Effector memory CD4-positive, alpha-beta T cell (primary cell): Measurements from ENCODE around the gene THAP7.

Source experiments
- DNase-seq, 3 donors: peaks; one replicate each; pipeline ENCODE4 v3.0.0-alpha.2; 2020
- H3K27ac ChIP-seq: 2 replicates; pipeline ENCODE4 v1.7.0; 2013; ENCODE audit warnings: mild to moderate bottlenecking, low read length, moderate library complexity; ENCODE audit not compliant: insufficient read depth, poor library complexity, severe bottlenecking
- H3K27me3 ChIP-seq: replicated peaks from 2 replicates; pipeline ENCODE4 v1.7.0; 2013; ENCODE audit warnings: mild to moderate bottlenecking, low read length; ENCODE audit not compliant: insufficient read depth, control insufficient read depth, poor library complexity, severe bottlenecking
- H3K36me3 ChIP-seq: 2 replicates; pipeline ENCODE4 v1.7.0; 2013; ENCODE audit warnings: mild to moderate bottlenecking, low read length, moderate library complexity; ENCODE audit not compliant: control insufficient read depth, insufficient read depth
- H3K4me1 ChIP-seq: 2 replicates; pipeline ENCODE4 v1.7.0; 2013; ENCODE audit warnings: low read length, mild to moderate bottlenecking; ENCODE audit not compliant: control insufficient read depth, insufficient read depth, poor library complexity, severe bottlenecking
- H3K4me3 ChIP-seq: 2 replicates; pipeline ENCODE4 v1.7.0; 2013; ENCODE audit warnings: low read length, low read depth, mild to moderate bottlenecking; ENCODE audit not compliant: insufficient read depth, poor library complexity, severe bottlenecking
- H3K9me3 ChIP-seq: 2 replicates; pipeline ENCODE4 v1.7.0; 2013; ENCODE audit warnings: mild to moderate bottlenecking, low read length, moderate library complexity; ENCODE audit not compliant: control insufficient read depth

Gene THAP7

GRCh38 chr22:20960609-20961008, 41.3 kb downstream of the THAP7 start:
- Histone ChIP-seq H3K4me1 (peaks cover 27% of the 10 kb centered on the region), H3K4me3 (no peak overlapping the region), H3K27ac (no peak overlapping the region), H3K9me3 (no peaks in the 10 kb centered on the region), H3K27me3 (peaks cover 10% of the 10 kb centered on the region), H3K36me3 (no peaks in the 10 kb centered on the region)
- no peak for DNase-seq

- DNase-seq = no peak
- no peaks in the 10 kb centered on the region for H3K36me3 ChIP-seq
- H3K27ac ChIP-seq = no peak overlapping the region
Measured at GRCh38 chr22:20959578-20960461, 42.1 kb downstream of the THAP7 start.

GRCh38 chr22:20957683-20958431, 44.1 kb downstream of the THAP7 start:
- peaks cover under 1% of the 10 kb centered on the region for H3K36me3 ChIP-seq
- H3K4me1 ChIP-seq = peaks cover 15% of the 10 kb centered on the region
- peak overlapping the region; percentile 43 for H3K4me3 ChIP-seq
- H3K9me3 ChIP-seq = no peaks in the 10 kb centered on the region
- H3K27me3 ChIP-seq = peaks cover 10% of the 10 kb centered on the region
- DNase-seq = no peak
- no peak overlapping the region for H3K27ac ChIP-seq

More at GRCh38 chr22:20959578-20960461, 42.1 kb downstream of the THAP7 start:
- Histone ChIP-seq H3K27me3 (peaks cover 10% of the 10 kb centered on the region), H3K9me3 (no peaks in the 10 kb centered on the region), H3K4me3 (no peak overlapping the region), H3K4me1 (peaks cover 22% of the 10 kb centered on the region)

GRCh38 chr22:20957102-20957682, 44.7 kb downstream of the THAP7 start:
- Histone ChIP-seq H3K27me3 (peaks cover 10% of the 10 kb centered on the region), H3K36me3 (peaks cover 6% of the 10 kb centered on the region), H3K27ac (no peak overlapping the region), H3K4me1 (peaks cover 15% of the 10 kb centered on the region), H3K9me3 (no peaks in the 10 kb centered on the region), H3K4me3 (peak overlapping the region; percentile 43)
- DNase-seq = no peak

- Histone ChIP-seq H3K4me1 (peaks cover 15% of the 10 kb centered on the region), H3K27ac (no peak overlapping the region), H3K9me3 (no peaks in the 10 kb centered on the region), H3K27me3 (peaks cover 10% of the 10 kb centered on the region), H3K4me3 (peak overlapping the region; percentile 43), H3K36me3 (peaks cover 9% of the 10 kb centered on the region)
- DNase-seq = no peak
Measured at GRCh38 chr22:20956258-20957101, 45.4 kb downstream of the THAP7 start.

- no peak for DNase-seq
- Histone ChIP-seq H3K36me3 (peaks cover 18% of the 10 kb centered on the region), H3K27ac (no peak overlapping the region), H3K27me3 (peaks cover 10% of the 10 kb centered on the region), H3K4me3 (no peak overlapping the region), H3K4me1 (peaks cover 15% of the 10 kb centered on the region), H3K9me3 (no peaks in the 10 kb centered on the region)
Measured at GRCh38 chr22:20955548-20955947, 46.4 kb downstream of the THAP7 start.

GRCh38 chr22:20953668-20954500, 48.0 kb downstream of the THAP7 start:
- Histone ChIP-seq H3K27ac (no peak overlapping the region), H3K36me3 (peaks cover 28% of the 10 kb centered on the region), H3K9me3 (no peaks in the 10 kb centered on the region), H3K27me3 (peaks cover 10% of the 10 kb centered on the region), H3K4me1 (peaks cover 15% of the 10 kb centered on the region), H3K4me3 (no peak overlapping the region)
- DNase-seq = no peak

GRCh38 chr22:20953342-20953608, 48.6 kb downstream of the THAP7 start:
- H3K27me3 ChIP-seq = peaks cover 10% of the 10 kb centered on the region
- no peak overlapping the region for H3K27ac ChIP-seq
- H3K9me3 ChIP-seq = no peaks in the 10 kb centered on the region
- H3K4me1 ChIP-seq = peaks cover 15% of the 10 kb centered on the region
- no peak overlapping the region for H3K4me3 ChIP-seq
- H3K36me3 ChIP-seq = peaks cover 28% of the 10 kb centered on the region
- DNase-seq = no peak
